ENCODE measurements around the gene CACNA1C.

The CACNA1C gene

GRCh38 chr12:2298556-2299200 lies 245.9 kb downstream of the CACNA1C start:
- DNase-seq (ENCODE audit: low spot score) = no peak

- DNase-seq (ENCODE audit: low spot score) = no peak
Observed at GRCh38 chr12:2299206-2299605, 246.4 kb downstream of the CACNA1C start.

GRCh38 chr12:2300168-2300567 lies 247.4 kb downstream of the CACNA1C start:
- DNase-seq (ENCODE audit: low spot score) = no peak

GRCh38 chr12:2300886-2301285 lies 248.1 kb downstream of the CACNA1C start:
- DNase-seq (ENCODE audit: low spot score) = no peak

- DNase-seq (ENCODE audit: low spot score) = no peak
Observed at GRCh38 chr12:2301531-2302461, 249.0 kb downstream of the CACNA1C start.

GRCh38 chr12:2302711-2303580 lies 250.2 kb downstream of the CACNA1C start:
- DNase-seq (ENCODE audit: low spot score) = no peak

- no peak for DNase-seq (ENCODE audit: low spot score)
Observed at GRCh38 chr12:2304223-2304622, 251.4 kb downstream of the CACNA1C start.

GRCh38 chr12:2306012-2306411 lies 253.2 kb downstream of the CACNA1C start:
- no peak for DNase-seq (ENCODE audit: low spot score)

GRCh38 chr12:2306735-2307134 lies 253.9 kb downstream of the CACNA1C start:
- DNase-seq (ENCODE audit: low spot score) = no peak

- no peak for DNase-seq (ENCODE audit: low spot score)
Observed at GRCh38 chr12:2307550-2307949, 254.8 kb downstream of the CACNA1C start.

GRCh38 chr12:2309647-2310046 lies 256.9 kb downstream of the CACNA1C start:
- DNase-seq (ENCODE audit: low spot score) = no peak

- no peak for DNase-seq (ENCODE audit: low spot score)
Observed at GRCh38 chr12:2311020-2311778, 258.4 kb downstream of the CACNA1C start.

- no peak for DNase-seq (ENCODE audit: low spot score)
Observed at GRCh38 chr12:2312175-2312574, 259.4 kb downstream of the CACNA1C start.

GRCh38 chr12:2312770-2313169 lies 260.0 kb downstream of the CACNA1C start:
- no peak for DNase-seq (ENCODE audit: low spot score)

GRCh38 chr12:2314492-2314891 lies 261.7 kb downstream of the CACNA1C start:
- no peak for DNase-seq (ENCODE audit: low spot score)

- no peak for DNase-seq (ENCODE audit: low spot score)
Observed at GRCh38 chr12:2317772-2318171, 265.0 kb downstream of the CACNA1C start.

GRCh38 chr12:2318286-2318685 lies 265.5 kb downstream of the CACNA1C start:
- no peak for DNase-seq (ENCODE audit: low spot score)

- DNase-seq (ENCODE audit: low spot score) = no peak
Observed at GRCh38 chr12:2319136-2319535, 266.3 kb downstream of the CACNA1C start.

GRCh38 chr12:2319737-2320506 lies 267.1 kb downstream of the CACNA1C start:
- DNase-seq (ENCODE audit: low spot score) = no peak

- no peak for DNase-seq (ENCODE audit: low spot score)
Observed at GRCh38 chr12:2320841-2321240, 268.1 kb downstream of the CACNA1C start.

All from ecto neural progenitor cell (in vitro differentiated cells).